ENCODE measurements around the gene CAVIN2. TPM values are rescaled to one million over a fixed set of nuclear protein-coding genes. Genes with fewer than 3 reads are reported as not detected.

CAVIN2 gene
- total RNA-seq, 1 donor from 2014 or later, result 3.7 TPM

DNA sequence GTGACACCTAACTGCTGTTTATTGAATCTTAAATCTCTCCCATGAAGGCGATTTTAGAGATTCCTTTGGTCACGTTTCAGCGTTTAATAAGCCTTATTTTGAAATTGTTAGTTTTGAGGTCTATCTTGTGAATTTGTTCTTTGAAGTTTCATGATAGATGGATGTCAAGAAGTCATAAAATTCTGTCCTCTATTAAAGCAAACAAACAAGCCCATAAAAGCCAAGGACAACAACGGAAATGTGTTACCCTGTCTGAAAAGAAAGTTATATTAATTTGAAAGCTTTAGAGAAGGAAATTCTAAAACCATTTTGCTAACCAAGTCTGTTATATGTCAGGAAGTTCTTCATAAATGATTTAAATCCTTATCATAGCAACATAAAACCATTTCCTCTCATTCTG is 7.0 kb upstream of the CAVIN2 start:
- Histone ChIP-seq H3K27me3 (ENCODE audit: control insufficient read depth, insufficient read depth, low read length) (no peaks in the 10 kb centered on the region), H3K36me3 (ENCODE audit: control insufficient read depth, insufficient read depth, low read length) (no peaks in the 10 kb centered on the region), H3K4me3 (ENCODE audit: low read depth, low read length) (no peak overlapping the region)
- no peak for DNase-seq (ENCODE audit: low read depth)
- TF ChIP-seq, protein P1, sequence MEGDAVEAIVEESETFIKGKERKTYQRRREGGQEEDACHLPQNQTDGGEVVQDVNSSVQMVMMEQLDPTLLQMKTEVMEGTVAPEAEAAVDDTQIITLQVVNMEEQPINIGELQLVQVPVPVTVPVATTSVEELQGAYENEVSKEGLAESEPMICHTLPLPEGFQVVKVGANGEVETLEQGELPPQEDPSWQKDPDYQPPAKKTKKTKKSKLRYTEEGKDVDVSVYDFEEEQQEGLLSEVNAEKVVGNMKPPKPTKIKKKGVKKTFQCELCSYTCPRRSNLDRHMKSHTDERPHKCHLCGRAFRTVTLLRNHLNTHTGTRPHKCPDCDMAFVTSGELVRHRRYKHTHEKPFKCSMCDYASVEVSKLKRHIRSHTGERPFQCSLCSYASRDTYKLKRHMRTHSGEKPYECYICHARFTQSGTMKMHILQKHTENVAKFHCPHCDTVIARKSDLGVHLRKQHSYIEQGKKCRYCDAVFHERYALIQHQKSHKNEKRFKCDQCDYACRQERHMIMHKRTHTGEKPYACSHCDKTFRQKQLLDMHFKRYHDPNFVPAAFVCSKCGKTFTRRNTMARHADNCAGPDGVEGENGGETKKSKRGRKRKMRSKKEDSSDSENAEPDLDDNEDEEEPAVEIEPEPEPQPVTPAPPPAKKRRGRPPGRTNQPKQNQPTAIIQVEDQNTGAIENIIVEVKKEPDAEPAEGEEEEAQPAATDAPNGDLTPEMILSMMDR (IDR thresholded peaks at IDR 0.05; ENCODE audit: insufficient read depth, low read length, severe bottlenecking), result no peak
- no peak for FAIRE-seq

DNA sequence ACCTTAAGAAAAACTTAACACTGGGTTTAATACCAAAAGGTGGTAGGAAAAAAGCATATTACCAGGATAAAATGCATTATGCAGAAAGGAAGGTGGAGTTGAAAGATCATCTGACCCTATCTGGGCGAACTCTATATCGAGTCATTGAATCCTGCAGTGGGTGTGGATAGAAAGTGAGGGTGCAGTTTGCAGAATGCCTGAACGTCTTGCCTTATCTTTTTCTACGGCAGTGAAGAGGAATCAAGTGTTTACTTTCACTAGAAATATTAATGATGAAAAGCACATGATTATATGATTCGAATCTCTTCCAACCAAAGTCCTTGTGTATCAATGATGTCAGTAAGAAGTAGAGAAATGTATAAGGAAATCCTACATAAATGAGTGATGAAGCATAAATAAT is 4.3 kb upstream of the CAVIN2 start:
- FAIRE-seq (no peak), DNase-seq (ENCODE audit: low read depth) (no peak)
- Histone ChIP-seq H3K36me3 (ENCODE audit: control insufficient read depth, insufficient read depth, low read length) (no peaks in the 10 kb centered on the region), H3K27me3 (ENCODE audit: control insufficient read depth, insufficient read depth, low read length) (no peaks in the 10 kb centered on the region), H3K4me3 (ENCODE audit: low read depth, low read length) (no peak overlapping the region)
- TF ChIP-seq, protein P1 (IDR thresholded peaks at IDR 0.05; ENCODE audit: insufficient read depth, low read length, severe bottlenecking), result no peak

DNA sequence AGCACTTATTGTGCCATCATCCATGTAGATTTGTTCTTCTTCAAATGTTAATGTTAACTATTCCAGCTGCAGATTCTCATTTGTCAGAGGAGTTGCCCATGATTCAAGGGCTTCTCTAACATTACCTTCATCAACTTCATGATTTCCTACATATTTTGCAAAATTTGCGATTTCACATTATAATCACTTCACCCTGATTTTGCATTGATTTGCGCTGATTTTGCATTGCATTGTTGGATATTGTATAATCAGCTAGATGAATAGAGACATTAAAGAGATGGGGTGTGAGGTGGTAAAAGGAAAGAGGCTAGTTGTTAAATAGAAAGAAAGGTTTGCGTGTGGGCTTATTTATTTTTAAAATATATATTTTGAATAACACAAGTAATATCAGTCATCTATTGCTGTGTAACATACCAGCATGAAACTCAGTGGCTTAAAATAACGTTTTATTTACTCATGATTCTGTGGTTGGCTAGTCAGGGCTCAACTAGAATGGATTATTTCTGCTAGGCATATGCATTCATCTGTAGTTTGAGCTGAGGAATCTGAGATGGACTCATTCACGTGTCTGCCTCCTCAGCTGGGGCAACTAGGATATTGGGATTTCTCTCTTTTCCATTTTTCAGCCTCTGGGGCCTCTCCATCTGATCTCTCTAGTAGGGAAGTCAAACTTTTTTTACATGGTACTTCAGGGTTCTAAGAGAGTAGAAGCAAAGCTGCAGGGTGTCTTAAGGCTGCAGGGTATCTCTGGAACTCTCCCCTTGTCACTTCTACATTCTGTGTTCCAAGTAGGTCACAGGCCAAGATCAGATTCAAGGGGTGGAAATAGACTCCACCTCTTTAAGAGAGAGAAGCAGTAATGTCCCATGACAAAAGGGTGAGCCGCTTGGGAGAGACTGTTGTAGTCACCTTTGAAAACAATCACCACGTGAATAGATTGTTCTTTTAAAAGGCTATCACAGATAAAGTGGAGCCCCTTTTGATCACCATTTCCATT is 2.2 kb upstream of the CAVIN2 start:
- no peak for FAIRE-seq
- no peak for DNase-seq (ENCODE audit: low read depth)
- Histone ChIP-seq H3K36me3 (ENCODE audit: control insufficient read depth, insufficient read depth, low read length) (no peaks in the 10 kb centered on the region), H3K27me3 (ENCODE audit: control insufficient read depth, insufficient read depth, low read length) (no peaks in the 10 kb centered on the region), H3K4me3 (ENCODE audit: low read depth, low read length) (no peak overlapping the region)
- TF ChIP-seq, protein P1 (IDR thresholded peaks at IDR 0.05; ENCODE audit: insufficient read depth, low read length, severe bottlenecking), result no peak

DNA sequence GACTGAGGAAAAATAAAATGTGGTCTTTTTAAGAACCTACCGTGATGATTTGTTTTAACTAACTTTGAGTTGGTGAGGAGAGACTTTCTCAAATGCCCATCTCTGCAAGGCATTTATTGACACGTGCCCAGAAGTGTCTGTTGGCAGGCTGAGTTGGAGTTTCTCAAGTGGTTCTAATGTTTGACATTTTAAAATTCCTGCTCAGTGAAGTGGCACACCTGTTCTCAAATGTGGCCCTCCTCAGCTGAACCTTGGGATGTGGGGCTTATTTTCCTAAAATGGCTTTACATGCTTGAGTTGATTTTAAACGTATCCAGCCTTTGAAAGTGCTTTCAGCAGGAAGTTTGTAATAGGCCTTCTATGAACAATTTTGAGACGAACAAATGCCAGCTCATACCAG is 876 bp upstream of the CAVIN2 start:
- Histone ChIP-seq H3K36me3 (ENCODE audit: control insufficient read depth, insufficient read depth, low read length) (no peaks in the 10 kb centered on the region), H3K27me3 (ENCODE audit: control insufficient read depth, insufficient read depth, low read length) (no peaks in the 10 kb centered on the region), H3K4me3 (ENCODE audit: low read depth, low read length) (no peak overlapping the region)
- DNase-seq (ENCODE audit: low read depth) (no peak), FAIRE-seq (no peak)
- TF ChIP-seq, protein P1 (IDR thresholded peaks at IDR 0.05; ENCODE audit: insufficient read depth, low read length, severe bottlenecking), result no peak

DNA sequence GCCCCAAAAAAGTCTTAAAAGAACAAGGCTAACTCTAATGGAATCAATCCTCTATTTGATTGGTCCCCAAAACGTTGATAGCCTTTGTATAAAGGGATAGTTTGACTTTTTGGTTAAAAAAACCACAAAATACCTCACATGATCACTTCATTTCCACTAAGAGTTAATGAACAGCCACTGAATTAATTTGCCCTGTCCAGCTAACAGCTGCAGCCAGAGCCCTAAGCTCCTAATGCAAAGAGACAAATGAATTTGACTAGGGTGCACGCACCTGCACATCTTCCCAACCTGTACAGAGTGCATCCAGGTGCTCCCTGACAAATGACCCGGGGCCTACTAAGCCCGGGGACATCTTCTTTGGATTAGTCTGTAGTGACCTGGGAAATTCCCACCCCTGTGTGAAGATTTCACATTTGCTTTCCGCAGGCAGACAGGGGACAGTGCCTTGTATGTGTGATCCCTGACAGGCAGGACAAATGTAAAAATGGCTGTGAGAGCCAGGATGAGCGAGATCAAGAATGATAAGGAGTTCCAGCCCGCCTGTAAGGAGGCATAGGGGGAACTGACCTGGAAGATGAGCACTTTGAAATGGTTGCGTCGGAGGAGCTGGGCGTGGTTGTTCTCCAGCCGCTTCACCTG is 893 bp downstream of the CAVIN2 start:
- FAIRE-seq, result no peak
- H3K36me3 ChIP-seq (ENCODE audit: control insufficient read depth, insufficient read depth, low read length), result no peaks in the 10 kb centered on the region
- H3K4me3 ChIP-seq (ENCODE audit: low read depth, low read length), result peak overlapping the region; percentile 54
- TF ChIP-seq, protein P1 (IDR thresholded peaks at IDR 0.05; ENCODE audit: insufficient read depth, low read length, severe bottlenecking), result no peak
- H3K27me3 ChIP-seq (ENCODE audit: control insufficient read depth, insufficient read depth, low read length), result no peaks in the 10 kb centered on the region
- no peak for DNase-seq (ENCODE audit: low read depth)

All from bronchial epithelial cell (primary cell).